Endodermal cell (in vitro differentiated cells): ENCODE data around the gene MAPK10. TPM values are rescaled to one million over a fixed set of nuclear protein-coding genes. Genes with fewer than 3 reads are reported as not detected.

Experiments
- DNase-seq: peaks from one replicate; pipeline ENCODE4 v3.0.0-alpha.2; 2017
- H3K27ac ChIP-seq: 2 replicates; pipeline ENCODE4 v1.5.1; 2013; ENCODE audit warnings: mild to moderate bottlenecking, low read depth, low read length, moderate library complexity
- H3K27me3 ChIP-seq: 2 replicates; pipeline ENCODE4 v1.6.1; 2013; ENCODE audit warnings: mild to moderate bottlenecking, low read length, moderate library complexity; ENCODE audit not compliant: insufficient read depth, control insufficient read depth, poor library complexity, severe bottlenecking
- H3K36me3 ChIP-seq: 2 replicates; pipeline ENCODE4 v1.7.0; 2013; ENCODE audit warnings: mild to moderate bottlenecking, low read length, moderate library complexity; ENCODE audit not compliant: control insufficient read depth, insufficient read depth
- H3K4me1 ChIP-seq: one replicate; pipeline ENCODE4 v1.7.0; 2013; ENCODE audit warnings: low read length; ENCODE audit not compliant: control insufficient read depth, insufficient read depth
- H3K4me3 ChIP-seq: 2 replicates; pipeline ENCODE4 v1.5.1; 2013; ENCODE audit warnings: mild to moderate bottlenecking, low read length, moderate library complexity
- H3K9ac ChIP-seq: 2 replicates; pipeline ENCODE4 v1.6.1; 2013; ENCODE audit warnings: mild to moderate bottlenecking, low read length, moderate library complexity; ENCODE audit not compliant: poor library complexity, severe bottlenecking; ENCODE audit errors: extremely low read depth
- H3K9me3 ChIP-seq: 2 replicates; pipeline ENCODE4 v1.6.1; 2013; ENCODE audit warnings: mild to moderate bottlenecking, low read length, moderate library complexity; ENCODE audit not compliant: control insufficient read depth
- H3K27ac Mint-ChIP-seq: 2 replicates; pipeline ENCODE4 v1.8.0; 2020; ENCODE audit warnings: mixed read lengths
- H3K27me3 Mint-ChIP-seq: 2 replicates; pipeline ENCODE4 v1.8.0; 2021; ENCODE audit warnings: mild to moderate bottlenecking, mixed read lengths; ENCODE audit not compliant: insufficient read depth
- H3K36me3 Mint-ChIP-seq: 2 replicates; pipeline ENCODE4 v1.8.0; 2020; ENCODE audit warnings: low read depth, mixed read lengths
- H3K4me1 Mint-ChIP-seq: 2 replicates; pipeline ENCODE4 v1.8.0; 2020; ENCODE audit warnings: mixed read lengths
- H3K4me3 Mint-ChIP-seq: 2 replicates; pipeline ENCODE4 v1.8.0; 2020; ENCODE audit warnings: mild to moderate bottlenecking, moderate library complexity, mixed read lengths
- H3K9me3 Mint-ChIP-seq: 2 replicates; pipeline ENCODE4 v1.8.0; 2020; ENCODE audit warnings: mild to moderate bottlenecking, mixed read lengths
- CTCF ChIP-seq: fragments of 200-600 bp; sonication (generic); conservative IDR thresholded peaks from 2 replicates; pipeline ENCODE4 v1.5.0; 2021; ENCODE audit warnings: antibody characterized with exemption, mild to moderate bottlenecking
- WGBS, 2 experiments: methylation state at CpG; one replicate each; pipeline versions ENCODE4 v1.1.5 to v1.1.7; 2013; ENCODE audit warnings: missing lambda C conversion rate in 2 of 2, mixed read lengths in 1 of 2; ENCODE audit not compliant: insufficient coverage in 1 of 2, insufficient read length in 1 of 2; 5-methylcytosine and 5-hydroxymethylcytosine counted together
- total RNA-seq, 2 donors: library from RNA; stranded (reverse); fragmentation: NEBNext Ultra II Directional in 1 of 2; extraction: Animal tissue kit (Norgen Biotek cat#: 25700) in 1 of 2; gene quantifications; 2 replicates in 1 of 2; 3 replicates in 1 of 2; pipeline ENCODE4 v1.2.1, GENCODE V29; 2021

MAPK10 gene
- total RNA-seq, 2 donors from 2014 or later = 45.1 to 70.2 TPM

GRCh38 chr4:86346320-86346719 is 13.5 kb downstream of the MAPK10 start:
- Histone ChIP-seq H3K36me3 (peaks cover 8% of the 10 kb centered on the region), H3K27me3 (no peaks in the 10 kb centered on the region), H3K9me3 (no peaks in the 10 kb centered on the region), H3K27ac (no peak overlapping the region), H3K9ac (no peak overlapping the region), H3K4me3 (no peak overlapping the region), H3K4me1 (no peaks in the 10 kb centered on the region)
- H3K9me3 Mint-ChIP-seq = no peaks in the 10 kb centered on the region
- 98 to 100% methylated on average over 1 to 3 of the region's 3 CpGs for WGBS, 2 experiments
- peaks cover 19% of the 10 kb centered on the region for H3K36me3 Mint-ChIP-seq
- no peak for TF ChIP-seq CTCF
- no peak overlapping the region for H3K4me3 Mint-ChIP-seq
- DNase-seq = no peak
- H3K27ac Mint-ChIP-seq = no peak overlapping the region
- H3K27me3 Mint-ChIP-seq = no peaks in the 10 kb centered on the region
- H3K4me1 Mint-ChIP-seq = peaks cover 13% of the 10 kb centered on the region

GRCh38 chr4:86344127-86344526 is 15.7 kb downstream of the MAPK10 start:
- TF ChIP-seq CTCF = no peak
- peaks cover 13% of the 10 kb centered on the region for H3K9me3 ChIP-seq
- H3K27me3 Mint-ChIP-seq = no peaks in the 10 kb centered on the region
- H3K27ac ChIP-seq = no peak overlapping the region
- H3K27me3 ChIP-seq = no peaks in the 10 kb centered on the region
- H3K4me1 ChIP-seq = no peaks in the 10 kb centered on the region
- no peaks in the 10 kb centered on the region for H3K36me3 ChIP-seq
- H3K4me3 ChIP-seq = no peak overlapping the region
- H3K4me3 Mint-ChIP-seq = no peak overlapping the region
- H3K9me3 Mint-ChIP-seq = peaks cover 5% of the 10 kb centered on the region
- 83 to 93% methylated on average over 2 to 3 of the region's 3 CpGs for WGBS, 2 experiments
- H3K27ac Mint-ChIP-seq = no peak overlapping the region
- H3K4me1 Mint-ChIP-seq = peaks cover 6% of the 10 kb centered on the region
- DNase-seq = no peak
- H3K9ac ChIP-seq = no peak overlapping the region
- H3K36me3 Mint-ChIP-seq = peaks cover 17% of the 10 kb centered on the region

- H3K27ac ChIP-seq = no peak overlapping the region
- no peak for TF ChIP-seq CTCF
- 91 to 100% methylated on average over 1 to 2 of the region's 2 CpGs for WGBS, 2 experiments
- H3K27me3 Mint-ChIP-seq = no peaks in the 10 kb centered on the region
- DNase-seq = no peak
- no peaks in the 10 kb centered on the region for H3K4me1 Mint-ChIP-seq
- H3K27ac Mint-ChIP-seq = no peak overlapping the region
- H3K4me1 ChIP-seq = no peaks in the 10 kb centered on the region
- peaks cover 13% of the 10 kb centered on the region for H3K9me3 ChIP-seq
- H3K4me3 Mint-ChIP-seq = no peak overlapping the region
- H3K27me3 ChIP-seq = no peaks in the 10 kb centered on the region
- no peaks in the 10 kb centered on the region for H3K36me3 ChIP-seq
- H3K36me3 Mint-ChIP-seq = peaks cover 27% of the 10 kb centered on the region
- peaks cover 5% of the 10 kb centered on the region for H3K9me3 Mint-ChIP-seq
- no peak overlapping the region for H3K4me3 ChIP-seq
- H3K9ac ChIP-seq = no peak overlapping the region
Measured at GRCh38 chr4:86338989-86339388, 20.9 kb downstream of the MAPK10 start.
